T-helper 2 cell treated with Interferon-gamma antibody and Interleukin-4, amounts not matched to agents 5 μg/mL and 100 μg/mL, for 36 hours (primary cell): ENCODE measurements around the gene BMPER.

Experiments used
- DNase-seq: peaks from one replicate; pipeline ENCODE4 v3.0.0; 2021; ENCODE audit warnings: low spot score
- H3K27ac Mint-ChIP-seq: one replicate; pipeline ENCODE4 v1.8.0; 2021; ENCODE audit warnings: mild to moderate bottlenecking, mixed read lengths
- H3K27me3 Mint-ChIP-seq: one replicate; pipeline ENCODE4 v1.8.0; 2021; ENCODE audit warnings: low read depth, mixed read lengths
- H3K36me3 Mint-ChIP-seq: one replicate; pipeline ENCODE4 v1.8.0; 2021; ENCODE audit warnings: low read depth, mixed read lengths
- H3K4me1 Mint-ChIP-seq: one replicate; pipeline ENCODE4 v1.8.0; 2021; ENCODE audit warnings: low read depth, mixed read lengths
- H3K4me3 Mint-ChIP-seq: one replicate; pipeline ENCODE4 v1.8.0; 2022; ENCODE audit warnings: mild to moderate bottlenecking, moderate library complexity, mixed read lengths
- H3K9me3 Mint-ChIP-seq: one replicate; pipeline ENCODE4 v1.8.0; 2021; ENCODE audit warnings: mixed read lengths

Gene BMPER

DNA sequence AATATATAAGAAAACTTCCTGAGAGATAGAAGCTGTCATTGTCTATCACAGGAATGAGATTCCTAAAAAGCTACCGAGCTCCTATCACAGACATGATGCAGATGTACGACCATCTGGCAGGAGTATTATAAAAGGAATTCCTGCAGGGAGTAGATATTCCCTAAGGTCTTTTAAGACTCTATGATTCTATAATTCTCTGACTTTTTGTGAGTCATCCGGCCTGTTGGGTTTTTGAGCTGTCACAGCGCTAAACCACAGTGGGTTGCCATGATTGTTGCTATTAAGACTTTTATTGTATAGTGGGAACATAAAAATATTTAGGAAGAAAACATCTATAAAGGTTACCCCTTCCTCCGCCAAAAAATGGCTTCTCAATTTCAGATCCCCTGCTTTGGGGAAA, 223.4 kb downstream of the BMPER start:
- Mint-ChIP-seq H3K36me3 (no peaks in the 10 kb centered on the region), H3K4me3 (no peak overlapping the region), H3K27me3 (no peaks in the 10 kb centered on the region), H3K4me1 (no peaks in the 10 kb centered on the region), H3K27ac (no peak overlapping the region), H3K9me3 (peaks cover 27% of the 10 kb centered on the region)
- no peak for DNase-seq

DNA sequence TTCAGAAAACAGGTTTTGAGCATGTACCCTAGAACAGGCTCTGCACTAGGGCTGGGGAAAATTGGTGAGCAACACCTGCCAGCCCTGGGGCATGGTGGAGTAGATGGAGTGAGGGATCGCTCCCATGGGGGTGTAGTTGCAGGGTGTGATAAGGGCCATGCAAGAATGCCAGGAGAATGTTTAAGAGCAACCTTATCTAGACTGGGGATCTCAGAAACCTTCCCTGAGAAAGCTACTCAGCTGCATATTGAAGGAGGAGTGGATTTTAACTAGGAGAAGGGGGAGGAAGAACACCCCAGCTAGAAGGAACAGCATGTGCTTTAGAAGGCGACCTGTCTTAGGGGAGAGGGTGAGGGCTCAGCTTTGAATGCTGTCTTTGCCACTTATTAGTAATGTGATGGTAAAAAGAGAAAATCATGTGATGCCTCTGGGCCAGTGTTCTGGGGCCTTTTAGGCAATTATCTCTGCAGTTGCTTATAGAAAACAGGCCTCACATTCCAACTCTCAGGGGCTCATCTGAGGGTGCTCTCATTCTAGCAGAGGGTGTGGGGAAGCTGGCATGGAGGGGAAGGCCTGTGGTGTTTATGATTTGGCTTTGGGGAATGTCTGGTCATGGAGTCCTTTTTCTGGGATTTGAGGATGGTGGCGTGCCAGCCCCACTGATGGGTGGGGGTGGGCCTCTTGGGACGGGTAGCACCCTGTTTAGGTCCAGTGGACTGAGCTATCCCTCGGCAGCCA, 225.4 kb downstream of the BMPER start:
- Mint-ChIP-seq H3K4me3 (no peak overlapping the region), H3K9me3 (peaks cover 12% of the 10 kb centered on the region), H3K27ac (no peak overlapping the region), H3K27me3 (no peaks in the 10 kb centered on the region), H3K4me1 (no peaks in the 10 kb centered on the region), H3K36me3 (no peaks in the 10 kb centered on the region)
- no peak for DNase-seq

DNA sequence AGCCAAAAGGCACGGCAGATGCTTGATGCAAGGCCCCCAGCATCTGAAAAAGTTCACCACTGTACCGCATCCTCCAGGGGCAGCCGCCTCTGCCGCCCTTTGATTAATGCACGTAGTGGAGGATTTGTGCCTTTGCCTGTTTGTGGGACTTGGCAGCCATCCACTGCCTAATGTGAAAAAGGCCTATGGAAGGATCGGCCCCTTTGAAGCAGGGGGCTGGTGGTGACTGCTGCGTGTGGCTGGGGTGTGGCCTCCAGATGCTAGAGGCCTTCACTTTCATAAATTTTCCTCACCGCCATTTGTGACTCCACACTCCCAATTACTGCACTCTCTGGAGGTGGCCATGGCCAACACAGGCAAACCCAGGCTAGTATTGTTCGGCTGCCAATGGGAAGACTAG, 226.0 kb downstream of the BMPER start:
- Mint-ChIP-seq H3K9me3 (peaks cover 8% of the 10 kb centered on the region), H3K27me3 (no peaks in the 10 kb centered on the region), H3K4me1 (no peaks in the 10 kb centered on the region), H3K4me3 (no peak overlapping the region), H3K27ac (no peak overlapping the region), H3K36me3 (no peaks in the 10 kb centered on the region)
- no peak for DNase-seq

DNA sequence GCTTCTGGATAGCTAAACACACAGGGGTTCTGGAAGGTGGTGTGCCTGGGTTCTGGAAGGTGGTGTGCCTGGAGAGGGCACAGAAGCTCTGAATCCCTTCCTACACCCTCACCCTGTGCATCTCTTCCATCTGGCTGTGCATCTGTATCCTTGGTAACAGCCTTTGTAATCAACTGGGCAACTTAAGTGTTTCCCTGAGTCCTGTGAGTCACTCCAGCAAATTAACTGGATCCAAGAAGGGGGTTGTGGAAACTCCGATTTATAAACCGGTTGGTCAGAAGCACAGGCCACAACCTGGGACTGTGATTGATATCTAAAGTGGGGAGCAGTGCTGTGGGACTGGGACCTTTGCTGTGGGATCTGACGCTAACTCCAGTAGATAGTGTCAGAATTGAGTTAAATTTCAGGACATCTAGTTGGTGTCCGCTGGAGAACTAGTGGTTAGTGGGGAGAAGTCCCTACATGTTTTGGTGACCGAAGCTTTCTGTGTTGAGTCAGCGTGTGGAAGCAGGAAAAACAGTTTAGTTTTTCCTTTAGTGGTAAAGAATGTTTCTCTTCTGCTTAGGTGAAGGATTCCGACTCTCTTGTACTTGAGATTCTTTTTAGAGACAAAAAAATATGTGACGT, 228.1 kb downstream of the BMPER start:
- H3K27ac Mint-ChIP-seq = no peak overlapping the region
- H3K36me3 Mint-ChIP-seq = no peaks in the 10 kb centered on the region
- H3K27me3 Mint-ChIP-seq = no peaks in the 10 kb centered on the region
- H3K4me3 Mint-ChIP-seq = no peak overlapping the region
- H3K9me3 Mint-ChIP-seq = no peaks in the 10 kb centered on the region
- DNase-seq = no peak
- H3K4me1 Mint-ChIP-seq = no peaks in the 10 kb centered on the region

DNA sequence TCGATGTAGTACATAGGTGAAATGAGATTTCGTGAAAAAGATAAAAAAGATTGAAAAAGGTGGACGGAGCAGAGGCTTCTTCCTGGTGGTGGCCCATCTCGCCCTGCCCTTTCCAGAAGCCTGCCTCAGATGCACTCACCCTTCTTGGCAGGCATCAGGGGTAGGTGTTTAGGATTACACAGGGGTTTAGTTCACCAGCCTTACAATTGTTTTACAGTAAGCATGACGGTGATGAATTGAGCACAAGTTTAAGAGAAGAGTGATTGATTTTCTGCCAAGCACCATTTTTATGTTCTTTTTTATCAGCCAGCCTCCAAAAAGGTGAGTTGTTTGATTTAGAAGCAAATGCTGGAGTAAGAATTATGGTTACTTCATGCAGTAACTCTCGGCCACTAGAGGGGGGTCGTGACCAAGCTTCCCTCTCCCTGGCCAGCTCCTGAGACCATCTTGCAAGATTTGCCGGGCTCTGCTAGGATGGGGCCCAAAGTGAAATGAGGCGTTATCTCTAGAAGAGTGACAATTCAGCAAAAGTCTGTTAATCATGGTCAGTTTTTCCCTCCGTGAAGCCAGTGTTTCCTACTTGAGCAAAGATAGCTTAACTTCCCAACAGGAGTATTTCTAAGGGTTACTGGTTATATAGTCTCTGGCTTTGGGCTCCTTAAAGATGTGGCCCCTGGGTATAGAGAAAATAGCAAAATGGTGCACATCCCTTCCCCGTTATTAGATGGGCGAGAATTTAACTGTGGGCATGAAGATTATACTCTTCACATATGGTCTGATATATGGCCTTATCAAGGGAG, 228.8 kb downstream of the BMPER start:
- H3K36me3 Mint-ChIP-seq = no peaks in the 10 kb centered on the region
- no peak for DNase-seq

DNA sequence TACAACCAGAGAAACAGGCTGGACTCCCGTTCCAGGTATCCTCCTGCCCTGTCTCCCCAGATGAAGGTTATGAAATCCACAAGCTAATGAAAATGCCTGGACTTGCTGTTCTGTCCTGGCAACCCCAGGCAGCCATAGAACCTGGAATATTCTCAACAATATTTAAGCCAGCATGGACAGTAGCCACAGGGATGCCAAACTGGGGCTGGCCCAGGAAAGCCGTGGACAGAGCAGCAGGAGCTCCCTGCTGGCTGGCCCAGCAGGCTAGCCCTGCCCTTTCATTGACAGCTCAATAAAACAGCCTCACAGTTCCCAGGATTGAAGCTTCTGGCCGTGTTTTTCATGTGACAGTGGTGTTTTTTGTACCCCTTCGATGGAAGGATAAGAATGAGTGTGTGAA, 230.6 kb downstream of the BMPER start:
- Mint-ChIP-seq H3K4me3 (no peak overlapping the region), H3K36me3 (no peaks in the 10 kb centered on the region)

More for the DNA sequence above, 228.8 kb downstream of the BMPER start:
- no peaks in the 10 kb centered on the region for H3K9me3 Mint-ChIP-seq
- no peaks in the 10 kb centered on the region for H3K4me1 Mint-ChIP-seq
- no peaks in the 10 kb centered on the region for H3K27me3 Mint-ChIP-seq
- H3K27ac Mint-ChIP-seq = no peak overlapping the region
- no peak overlapping the region for H3K4me3 Mint-ChIP-seq

DNA sequence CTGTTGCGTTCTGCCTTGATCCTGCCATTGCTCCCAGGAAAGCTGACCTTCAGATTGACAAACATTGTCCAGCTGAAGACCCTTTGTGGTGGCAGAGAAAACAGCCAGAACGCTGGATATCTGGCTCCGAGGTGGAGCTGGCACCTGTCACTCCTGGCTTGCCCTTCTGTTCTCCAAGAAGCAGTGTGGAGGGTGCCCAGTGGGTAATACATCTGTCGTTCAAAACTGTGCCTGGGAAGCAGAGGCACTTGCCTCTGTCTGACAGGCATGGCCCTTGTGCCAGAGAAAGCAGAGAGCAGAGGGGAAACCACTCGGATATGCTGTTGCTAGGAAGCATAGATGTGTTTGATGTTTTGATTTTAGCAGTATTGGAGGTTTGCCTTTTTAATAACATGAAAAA, 231.4 kb downstream of the BMPER start:
- Mint-ChIP-seq H3K9me3 (peaks cover 1% of the 10 kb centered on the region), H3K36me3 (no peaks in the 10 kb centered on the region), H3K4me1 (no peaks in the 10 kb centered on the region), H3K27ac (no peak overlapping the region), H3K4me3 (no peak overlapping the region), H3K27me3 (no peaks in the 10 kb centered on the region)
- DNase-seq = no peak

More for the DNA sequence above, 230.6 kb downstream of the BMPER start:
- Mint-ChIP-seq H3K27ac (no peak overlapping the region), H3K9me3 (no peaks in the 10 kb centered on the region), H3K27me3 (no peaks in the 10 kb centered on the region), H3K4me1 (no peaks in the 10 kb centered on the region)
- DNase-seq = no peak

DNA sequence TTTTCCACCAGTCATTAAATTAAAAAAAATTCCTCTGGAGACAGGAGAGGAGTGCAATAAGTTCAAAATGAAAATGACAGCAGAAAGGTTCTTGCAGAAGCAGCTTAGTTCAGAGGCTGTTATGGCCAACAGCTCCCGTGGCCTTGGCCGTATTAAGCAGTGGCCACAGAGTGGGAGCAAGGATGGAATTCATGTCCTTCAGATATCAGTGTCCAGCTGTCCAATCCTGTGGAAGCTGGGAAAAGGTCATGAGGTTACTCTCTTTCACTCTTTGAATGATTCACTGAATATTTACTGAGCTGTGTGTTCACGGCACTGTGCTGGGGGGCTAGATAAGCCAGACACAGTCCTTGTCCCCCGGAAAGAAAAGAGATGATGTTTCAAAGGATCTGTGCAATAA, 231.8 kb downstream of the BMPER start:
- Mint-ChIP-seq H3K9me3 (peaks cover 6% of the 10 kb centered on the region), H3K4me1 (no peaks in the 10 kb centered on the region)

DNA sequence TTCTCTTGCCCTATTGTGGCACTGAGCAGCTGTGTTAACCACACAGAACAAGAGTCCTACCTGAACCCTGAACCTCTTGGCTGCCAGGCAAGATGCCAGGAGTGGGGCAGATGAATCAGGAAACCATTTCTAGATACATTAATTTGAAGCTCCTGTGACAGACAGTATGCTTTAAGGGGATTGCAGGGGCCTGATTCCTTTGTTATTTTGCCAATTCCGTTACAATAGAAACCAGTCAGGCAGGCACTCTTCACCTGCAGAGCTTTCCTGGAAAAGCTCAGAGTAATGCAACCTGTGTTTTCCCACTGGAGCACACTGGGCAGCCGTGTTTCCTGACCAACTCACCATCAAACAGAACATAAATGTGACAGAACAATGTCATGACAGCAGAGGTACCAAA, 233.1 kb downstream of the BMPER start:
- peaks cover 6% of the 10 kb centered on the region for H3K9me3 Mint-ChIP-seq
- H3K4me1 Mint-ChIP-seq = no peaks in the 10 kb centered on the region
- H3K36me3 Mint-ChIP-seq = no peaks in the 10 kb centered on the region
- no peak for DNase-seq
- no peak overlapping the region for H3K27ac Mint-ChIP-seq
- H3K27me3 Mint-ChIP-seq = no peaks in the 10 kb centered on the region
- no peak overlapping the region for H3K4me3 Mint-ChIP-seq

More for the DNA sequence above, 231.8 kb downstream of the BMPER start:
- Mint-ChIP-seq H3K27me3 (no peaks in the 10 kb centered on the region), H3K27ac (no peak overlapping the region), H3K36me3 (no peaks in the 10 kb centered on the region), H3K4me3 (no peak overlapping the region)
- no peak for DNase-seq

DNA sequence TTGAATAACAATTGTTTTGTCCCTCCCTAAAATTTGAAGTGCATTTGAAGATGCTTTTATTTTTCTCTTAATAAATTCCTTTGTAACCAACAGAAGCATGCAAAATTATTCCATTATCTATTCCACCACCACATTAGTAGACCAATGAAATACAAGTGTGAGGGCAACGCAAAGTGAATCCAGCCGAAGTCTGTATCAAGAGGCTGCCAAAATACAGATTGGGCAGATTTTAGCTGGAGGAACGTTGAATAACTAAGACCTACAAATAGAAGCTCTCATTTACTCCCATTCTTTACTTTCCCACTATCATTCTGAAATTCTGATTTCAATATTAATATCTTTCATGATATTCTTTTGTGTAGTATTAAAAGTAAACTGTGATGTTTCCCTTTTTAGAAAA, 233.7 kb downstream of the BMPER start:
- Mint-ChIP-seq H3K36me3 (no peaks in the 10 kb centered on the region), H3K4me3 (no peak overlapping the region), H3K27ac (no peak overlapping the region), H3K9me3 (peaks cover 9% of the 10 kb centered on the region), H3K4me1 (no peaks in the 10 kb centered on the region), H3K27me3 (no peaks in the 10 kb centered on the region)
- DNase-seq = no peak

DNA sequence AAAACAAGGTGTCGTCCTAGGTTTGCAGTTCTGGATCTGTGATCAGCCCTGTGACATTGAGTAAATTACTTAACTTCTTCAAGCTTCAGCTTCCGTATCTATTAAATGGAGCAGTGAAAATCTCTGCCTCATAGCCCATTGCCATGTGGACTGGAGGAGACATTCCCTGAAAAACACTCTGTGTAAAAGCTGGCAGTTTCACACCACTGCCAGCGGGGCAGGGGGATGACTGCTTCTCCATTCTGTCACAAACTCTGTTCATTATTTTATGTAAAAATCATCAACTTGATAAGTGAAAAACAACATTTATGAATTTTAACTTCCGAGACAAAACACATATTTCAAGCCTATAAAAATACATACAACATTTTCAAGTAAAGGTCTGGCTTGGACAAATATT, 234.7 kb downstream of the BMPER start:
- Mint-ChIP-seq H3K4me3 (no peak overlapping the region), H3K4me1 (no peaks in the 10 kb centered on the region), H3K27ac (no peak overlapping the region), H3K36me3 (no peaks in the 10 kb centered on the region), H3K27me3 (no peaks in the 10 kb centered on the region), H3K9me3 (peaks cover 10% of the 10 kb centered on the region)
- no peak for DNase-seq

DNA sequence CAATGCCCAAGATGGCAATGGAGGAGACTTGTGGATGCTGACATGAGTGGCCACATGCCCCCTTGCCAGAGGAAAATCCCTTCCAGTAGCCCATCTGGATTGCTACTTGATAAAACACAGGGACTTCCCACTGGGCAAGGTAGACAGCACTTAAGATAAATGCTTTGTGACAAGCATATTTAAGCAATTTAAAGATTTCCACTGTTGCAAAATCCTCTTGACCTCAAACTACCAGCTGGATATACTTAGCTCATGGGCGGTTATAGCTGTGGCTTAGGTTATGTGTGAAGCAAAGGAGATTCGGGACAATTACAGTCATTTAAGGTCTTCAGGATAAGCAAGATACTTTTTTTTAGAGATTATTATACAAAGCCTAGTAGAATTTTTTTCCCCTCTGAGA, 238.1 kb downstream of the BMPER start:
- Mint-ChIP-seq H3K27ac (no peak overlapping the region), H3K9me3 (peaks cover 10% of the 10 kb centered on the region), H3K27me3 (no peaks in the 10 kb centered on the region), H3K4me1 (no peaks in the 10 kb centered on the region), H3K4me3 (no peak overlapping the region), H3K36me3 (no peaks in the 10 kb centered on the region)
- no peak for DNase-seq

DNA sequence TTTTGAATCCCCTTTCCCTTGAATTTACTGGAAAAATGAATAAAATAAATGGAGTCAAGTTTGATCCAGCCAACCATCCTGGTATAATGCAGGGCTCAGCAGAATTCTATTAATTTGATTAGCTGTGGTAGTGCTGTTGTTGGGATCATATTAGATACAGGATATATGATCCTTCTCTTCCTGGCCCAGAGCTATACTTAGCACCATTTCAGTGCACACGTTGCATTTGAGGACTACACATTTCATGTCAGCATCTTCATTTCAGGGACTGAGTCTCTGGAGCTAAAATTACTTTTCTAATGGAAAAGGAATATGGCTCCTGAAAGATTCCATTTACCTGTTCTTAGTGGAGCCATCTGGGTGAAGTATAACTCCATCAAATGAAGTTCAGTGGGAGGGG, 240.3 kb downstream of the BMPER start:
- Mint-ChIP-seq H3K27ac (no peak overlapping the region), H3K27me3 (no peaks in the 10 kb centered on the region), H3K9me3 (peaks cover 10% of the 10 kb centered on the region), H3K4me3 (no peak overlapping the region), H3K4me1 (no peaks in the 10 kb centered on the region), H3K36me3 (no peaks in the 10 kb centered on the region)
- no peak for DNase-seq

DNA sequence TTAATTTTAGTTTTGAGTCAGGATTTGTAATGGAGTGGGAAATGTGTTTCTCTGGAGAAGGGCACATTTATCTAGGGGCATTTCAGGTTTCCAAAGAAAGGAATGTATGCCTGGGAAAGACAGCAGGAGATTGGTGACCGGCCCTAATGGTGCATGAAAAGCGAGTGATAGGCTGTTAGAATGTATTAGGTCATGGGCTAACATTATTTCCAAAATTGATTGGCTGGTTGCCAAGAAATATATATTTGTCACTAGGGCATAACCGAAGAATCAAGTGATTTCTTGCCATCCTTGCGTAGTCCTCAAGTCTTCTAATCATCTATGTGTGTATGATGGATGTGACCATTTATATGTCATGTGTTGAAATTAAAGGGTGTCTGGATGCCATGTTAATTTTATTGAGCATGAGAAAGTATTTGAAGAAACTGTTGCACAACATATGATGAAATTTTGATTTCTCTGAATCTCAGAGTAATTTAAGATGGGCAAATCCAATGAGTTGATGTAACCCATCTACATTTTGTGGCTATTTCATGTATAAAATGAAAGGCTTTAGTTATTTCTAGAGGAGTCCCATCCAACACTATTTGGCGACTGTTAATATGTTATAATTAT, 248.4 kb downstream of the BMPER start:
- H3K4me1 Mint-ChIP-seq = no peaks in the 10 kb centered on the region
- no peak for DNase-seq
- H3K27ac Mint-ChIP-seq = no peak overlapping the region
- H3K9me3 Mint-ChIP-seq = peaks cover 4% of the 10 kb centered on the region
- no peaks in the 10 kb centered on the region for H3K36me3 Mint-ChIP-seq
- no peaks in the 10 kb centered on the region for H3K27me3 Mint-ChIP-seq
- no peak overlapping the region for H3K4me3 Mint-ChIP-seq
